WTC11 (cell line): ENCODE data around the gene ARHGAP21. TPM values are rescaled to one million over a fixed set of nuclear protein-coding genes. Genes with fewer than 3 reads are reported as not detected.
A peak's percentile ranks its signal among the peaks of the same experiment; 100 is the strongest.
"Not testable (repeated sequence)": the region's sequence is repeated elsewhere in the genome, so short reads cannot be mapped to it uniquely, and the experiment has no call there.

ENCODE experiments used
- ATAC-seq: fragments of 200-7000 bp; cut with Tn5 transposase; 2 replicates; pipeline ENCODE4 v1.10.0; 2021; ENCODE audit warnings: mild to moderate bottlenecking, moderate library complexity
- CTCF ChIA-PET: fragments of 300-600 bp; sonication (Branson Sonifier 250); formaldehyde crosslinking; loops from one replicate; lab custom pipeline; 2021; ENCODE audit warnings: antibody characterized with exemption; lab: Charles Lee
- POLR2A ChIA-PET: fragments of 350-600 bp; sonication (Branson Sonifier 250); formaldehyde crosslinking; loops from one replicate; lab custom pipeline; 2021; ENCODE audit warnings: antibody characterized with exemption; lab: Charles Lee
- DNase-seq: peaks from one replicate; pipeline ENCODE4 v3.0.0; 2021; ENCODE audit warnings: low spot score
- H3K27ac Mint-ChIP-seq: 2 replicates; pipeline ENCODE4 v1.8.0; 2021; ENCODE audit warnings: mixed read lengths
- H3K27me3 Mint-ChIP-seq: 2 replicates; pipeline ENCODE4 v1.8.0; 2021; ENCODE audit warnings: low read depth, mild to moderate bottlenecking, moderate library complexity, mixed read lengths
- H3K36me3 Mint-ChIP-seq: 2 replicates; pipeline ENCODE4 v1.8.0; 2021; ENCODE audit warnings: mixed read lengths
- H3K4me1 Mint-ChIP-seq: 2 replicates; pipeline ENCODE4 v1.8.0; 2022; ENCODE audit warnings: mixed read lengths
- H3K4me3 Mint-ChIP-seq: 2 replicates; pipeline ENCODE4 v1.8.0; 2021; ENCODE audit warnings: mild to moderate bottlenecking, moderate library complexity, mixed read lengths
- H3K9me3 Mint-ChIP-seq: 2 replicates; pipeline ENCODE4 v1.8.0; 2021; ENCODE audit warnings: mixed read lengths
- CREM ChIP-seq: sonication (generic); formaldehyde crosslinking; IDR thresholded peaks from 2 replicates; pipeline ENCODE4 v1.8.1; 2022; ENCODE audit warnings: mild to moderate bottlenecking, missing genetic modification reagents, moderate library complexity
- ELF4 ChIP-seq: sonication (generic); formaldehyde crosslinking; IDR thresholded peaks from 2 replicates; pipeline ENCODE4 v1.8.1; 2022; ENCODE audit warnings: low read depth, mild to moderate bottlenecking, moderate library complexity, missing genetic modification reagents
- EMX1 ChIP-seq: fragments of 250-450 bp; sonication (Bioruptor Pico); IDR thresholded peaks from 2 replicates; pipeline ENCODE4 v1.8.0; 2021; ENCODE audit warnings: mild to moderate bottlenecking
- ESRRA ChIP-seq: sonication (generic); formaldehyde crosslinking; IDR thresholded peaks from 2 replicates; pipeline ENCODE4 v1.8.1; 2022; ENCODE audit warnings: mild to moderate bottlenecking, missing genetic modification reagents, borderline replicate concordance
- ETV6 ChIP-seq: sonication (generic); formaldehyde crosslinking; IDR thresholded peaks from 2 replicates; pipeline ENCODE4 v1.8.1; 2022; ENCODE audit warnings: mild to moderate bottlenecking, missing genetic modification reagents
- FOXK1 ChIP-seq: sonication (generic); formaldehyde crosslinking; IDR thresholded peaks from 2 replicates; pipeline ENCODE4 v1.8.0; 2022; ENCODE audit warnings: mild to moderate bottlenecking, moderate library complexity, missing genetic modification reagents
- KAT7 ChIP-seq: sonication (generic); formaldehyde crosslinking; IDR thresholded peaks from 2 replicates; pipeline ENCODE4 v1.8.1; 2023; ENCODE audit warnings: missing genetic modification reagents, mild to moderate bottlenecking, borderline replicate concordance
- MYBL2 ChIP-seq: sonication (generic); formaldehyde crosslinking; IDR thresholded peaks from 2 replicates; pipeline ENCODE4 v1.8.1; 2023; ENCODE audit warnings: mild to moderate bottlenecking, moderate library complexity, missing genetic modification reagents
- NFATC4 ChIP-seq: fragments of 250-450 bp; sonication (Bioruptor Pico); IDR thresholded peaks from 2 replicates; pipeline ENCODE4 v1.9.0; 2021; ENCODE audit warnings: mild to moderate bottlenecking
- PRRX2 ChIP-seq: fragments of 250-450 bp; sonication (Bioruptor Pico); IDR thresholded peaks from 2 replicates; pipeline ENCODE4 v1.8.0; 2021; ENCODE audit warnings: mild to moderate bottlenecking
- TP53 ChIP-seq: sonication (generic); formaldehyde crosslinking; IDR thresholded peaks from 2 replicates; pipeline ENCODE4 v1.8.1; 2023; ENCODE audit warnings: mild to moderate bottlenecking, missing genetic modification reagents
- ZBTB21 ChIP-seq: sonication (generic); formaldehyde crosslinking; IDR thresholded peaks from 2 replicates; pipeline ENCODE4 v1.8.1; 2023; ENCODE audit warnings: mild to moderate bottlenecking, missing genetic modification reagents, borderline replicate concordance
- ZNF138 ChIP-seq: sonication (generic); formaldehyde crosslinking; conservative IDR thresholded peaks from 2 replicates; pipeline ENCODE4 v1.8.1; 2022; ENCODE audit warnings: mild to moderate bottlenecking, moderate library complexity, missing genetic modification reagents
- ZNF219 ChIP-seq: sonication (generic); formaldehyde crosslinking; IDR thresholded peaks from 2 replicates; pipeline ENCODE4 v1.8.0; 2023; ENCODE audit warnings: missing genetic modification reagents, mild to moderate bottlenecking, borderline replicate concordance
- ZNF232 ChIP-seq: sonication (generic); formaldehyde crosslinking; IDR thresholded peaks from 2 replicates; pipeline ENCODE4 v1.8.0; 2022; ENCODE audit warnings: mild to moderate bottlenecking, missing genetic modification reagents
- total RNA-seq: library from RNA; stranded (reverse); gene quantifications from 3 replicates; pipeline ENCODE4 v1.2.3, GENCODE V29; 2021
- TF ChIP-seq, protein P1 (sequence below): sonication (generic); formaldehyde crosslinking; IDR thresholded peaks from 2 replicates; pipeline ENCODE4 v1.8.0; 2022; ENCODE audit warnings: mild to moderate bottlenecking, missing genetic modification reagents
- TF ChIP-seq, protein P2 (sequence below): sonication (generic); formaldehyde crosslinking; IDR thresholded peaks from 2 replicates; pipeline ENCODE4 v1.8.1; 2022; ENCODE audit warnings: mild to moderate bottlenecking, moderate library complexity, missing genetic modification reagents
- TF ChIP-seq, protein P3 (sequence below): sonication (generic); formaldehyde crosslinking; IDR thresholded peaks from 2 replicates; pipeline ENCODE4 v1.8.0; 2022; ENCODE audit warnings: mild to moderate bottlenecking, missing genetic modification reagents
- TF ChIP-seq, protein P4 (sequence below): sonication (generic); formaldehyde crosslinking; conservative IDR thresholded peaks from 2 replicates; pipeline ENCODE4 v1.8.1; 2022; ENCODE audit warnings: mild to moderate bottlenecking, missing genetic modification reagents
- TF ChIP-seq, protein P5 (sequence below): sonication (generic); formaldehyde crosslinking; IDR thresholded peaks from 2 replicates; pipeline ENCODE4 v1.8.1; 2022; ENCODE audit warnings: missing genetic modification reagents, borderline replicate concordance
- TF ChIP-seq, protein P6 (sequence below): fragments of 250-450 bp; sonication (Bioruptor Pico); IDR thresholded peaks from 2 replicates; pipeline ENCODE4 v1.9.0; 2021; ENCODE audit warnings: mild to moderate bottlenecking, borderline replicate concordance

ARHGAP21 gene
- total RNA-seq, 1 experiment from 2014 or later, result 33.8 TPM

DNA sequence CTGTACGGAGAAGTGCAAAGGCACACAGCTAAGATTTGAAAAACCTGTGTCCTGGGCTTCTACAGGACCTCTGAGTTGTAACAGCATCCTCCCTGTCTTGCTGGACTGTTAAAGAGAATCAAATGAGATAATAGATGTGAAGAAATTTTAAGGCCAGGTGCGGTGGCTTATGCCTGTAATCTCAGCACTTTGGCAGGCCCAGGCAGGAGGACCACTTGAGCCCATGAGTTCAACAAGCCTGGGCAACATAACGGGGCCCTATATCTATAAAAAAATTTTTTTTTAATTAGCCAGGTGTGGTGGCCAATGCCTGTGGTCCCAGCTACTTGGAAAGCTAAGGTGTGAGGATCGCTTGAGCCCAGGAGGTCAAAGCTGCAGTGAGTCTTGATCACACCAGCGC, 2.9 kb upstream of the ARHGAP21 start:
- ChIA-PET CTCF (interaction anchor here (1.9 kb wide), 1 partner anchor 500 kb away, joined by 4 read pairs; no protein-coding TSS in a partner anchor), POLR2A (no interaction called here)
- H3K4me3 Mint-ChIP-seq, result no peak overlapping the region
- ATAC-seq (no peak), DNase-seq (no peak)
- no peaks in the 10 kb centered on the region for H3K36me3 Mint-ChIP-seq
- no peak overlapping the region for H3K27ac Mint-ChIP-seq
- H3K27me3 Mint-ChIP-seq, result peaks cover 20% of the 10 kb centered on the region
- TF ChIP-seq ZBTB21 (CRISPR knock-in tag) (no peak), ZNF232 (no peak), PRRX2 (no peak), KAT7 (CRISPR knock-in tag) (no peak), ESRRA (CRISPR knock-in tag) (no peak)
- TF ChIP-seq, protein P1, sequence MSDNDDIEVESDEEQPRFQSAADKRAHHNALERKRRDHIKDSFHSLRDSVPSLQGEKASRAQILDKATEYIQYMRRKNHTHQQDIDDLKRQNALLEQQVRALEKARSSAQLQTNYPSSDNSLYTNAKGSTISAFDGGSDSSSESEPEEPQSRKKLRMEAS (CRISPR knock-in tag), result no peak
- TF ChIP-seq, protein P2, sequence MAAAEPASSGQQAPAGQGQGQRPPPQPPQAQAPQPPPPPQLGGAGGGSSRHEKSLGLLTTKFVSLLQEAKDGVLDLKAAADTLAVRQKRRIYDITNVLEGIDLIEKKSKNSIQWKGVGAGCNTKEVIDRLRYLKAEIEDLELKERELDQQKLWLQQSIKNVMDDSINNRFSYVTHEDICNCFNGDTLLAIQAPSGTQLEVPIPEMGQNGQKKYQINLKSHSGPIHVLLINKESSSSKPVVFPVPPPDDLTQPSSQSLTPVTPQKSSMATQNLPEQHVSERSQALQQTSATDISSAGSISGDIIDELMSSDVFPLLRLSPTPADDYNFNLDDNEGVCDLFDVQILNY (CRISPR knock-in tag), result no peak
- TF ChIP-seq, all 79 proteins: peak for 0
- H3K4me1 Mint-ChIP-seq, result peaks cover 17% of the 10 kb centered on the region
- no peaks in the 10 kb centered on the region for H3K9me3 Mint-ChIP-seq

DNA sequence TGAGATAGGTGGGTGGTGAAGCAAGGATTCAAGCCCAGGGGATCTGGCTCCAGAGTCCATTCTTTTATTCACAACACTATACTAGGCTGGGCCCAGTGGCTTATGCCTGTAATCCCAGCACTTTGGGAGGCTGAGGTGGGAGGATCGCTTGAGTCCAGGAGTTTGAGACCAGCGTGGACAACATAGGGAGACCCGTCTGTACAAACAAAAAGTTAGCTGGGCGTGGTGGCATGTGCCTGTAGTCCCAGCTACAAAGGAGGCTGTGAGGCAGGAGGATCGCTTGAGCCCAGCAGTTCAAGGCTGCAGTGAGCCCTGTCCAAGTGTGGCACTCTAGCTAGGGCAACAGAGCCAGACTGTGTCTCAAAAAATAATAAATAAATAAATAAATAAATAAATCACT, 2.3 kb upstream of the ARHGAP21 start:
- H3K4me3 Mint-ChIP-seq, result not testable (repeated sequence)

DNA sequence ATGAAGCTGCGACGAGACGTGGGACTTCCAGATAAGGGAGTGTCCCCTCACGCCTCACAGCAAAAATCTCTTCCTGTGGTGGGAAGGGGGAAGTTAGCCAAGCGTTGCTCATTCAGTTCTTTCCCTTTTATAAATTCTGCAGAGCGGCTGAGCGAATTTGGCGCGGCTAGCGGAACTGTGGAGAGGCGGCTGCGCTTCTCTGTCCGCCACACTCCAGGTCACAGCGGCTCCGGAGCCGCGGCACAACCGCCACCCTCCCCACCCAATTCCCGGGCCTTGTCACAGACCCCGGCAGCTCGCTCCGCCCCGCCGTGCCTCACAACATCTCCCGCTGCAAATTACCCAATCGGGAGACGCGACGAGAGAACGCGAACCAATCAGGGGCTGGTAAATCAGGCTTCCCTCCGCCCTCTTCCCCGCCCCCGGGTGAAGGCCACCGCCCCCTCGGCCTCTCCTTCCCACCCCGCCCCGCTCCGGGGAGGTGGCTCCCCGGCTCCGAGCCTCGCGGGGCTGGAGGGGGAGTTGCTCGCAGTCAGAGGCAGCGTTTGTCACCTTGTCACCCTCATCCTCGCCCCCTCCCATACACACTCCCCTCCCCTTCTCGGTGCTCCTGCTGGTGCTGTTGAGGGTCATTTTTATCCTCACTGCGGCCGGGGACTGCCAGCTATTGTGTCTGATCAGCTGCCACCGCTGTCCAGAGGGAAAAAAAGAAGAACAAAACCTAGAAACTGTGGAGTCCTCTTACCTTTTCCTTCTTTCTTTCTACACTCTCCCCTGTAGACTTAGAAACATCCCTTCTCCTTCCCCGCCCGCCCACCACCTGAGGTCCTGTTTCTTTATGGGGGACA, 918 bp upstream of the ARHGAP21 start:
- Mint-ChIP-seq H3K9me3 (no peaks in the 10 kb centered on the region), H3K36me3 (no peaks in the 10 kb centered on the region), H3K27ac (peak overlapping the region; percentile 60), H3K27me3 (peaks cover 38% of the 10 kb centered on the region), H3K4me3 (peak overlapping the region; percentile 88), H3K4me1 (peaks cover 35% of the 10 kb centered on the region)
- DNase-seq (peak; percentile 97), ATAC-seq (peak; percentile 80)
- ChIA-PET CTCF (interaction anchor here (0.7 to 1.9 kb wide), 3 partner anchors 172 to 502 kb away, joined by 3 to 4 read pairs (median 4); no protein-coding TSS in a partner anchor), POLR2A (interaction anchor here (0.6 to 2.2 kb wide), 2 partner anchors 38 to 227 kb away, joined by 3 to 12 read pairs; no protein-coding TSS in a partner anchor)
- TF ChIP-seq ZNF138 (CRISPR knock-in tag) (no peak), EMX1 (no peak), ZNF232 (0 out of 2 replicates have a peak, but pooled peaks have one; percentile 32), ETV6 (CRISPR knock-in tag) (no peak), ELF4 (CRISPR knock-in tag) (no peak), ZBTB21 (CRISPR knock-in tag) (no peak), NFATC4 (no peak), FOXK1 (no peak), ZNF219 (CRISPR knock-in tag) (no peak), MYBL2 (CRISPR knock-in tag) (0 out of 2 replicates have a peak, but pooled peaks have one; percentile 36), KAT7 (CRISPR knock-in tag) (no peak), PRRX2 (no peak), CREM (no peak), TP53 (no peak)
- TF ChIP-seq, protein P3, sequence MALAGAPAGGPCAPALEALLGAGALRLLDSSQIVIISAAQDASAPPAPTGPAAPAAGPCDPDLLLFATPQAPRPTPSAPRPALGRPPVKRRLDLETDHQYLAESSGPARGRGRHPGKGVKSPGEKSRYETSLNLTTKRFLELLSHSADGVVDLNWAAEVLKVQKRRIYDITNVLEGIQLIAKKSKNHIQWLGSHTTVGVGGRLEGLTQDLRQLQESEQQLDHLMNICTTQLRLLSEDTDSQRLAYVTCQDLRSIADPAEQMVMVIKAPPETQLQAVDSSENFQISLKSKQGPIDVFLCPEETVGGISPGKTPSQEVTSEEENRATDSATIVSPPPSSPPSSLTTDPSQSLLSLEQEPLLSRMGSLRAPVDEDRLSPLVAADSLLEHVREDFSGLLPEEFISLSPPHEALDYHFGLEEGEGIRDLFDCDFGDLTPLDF (CRISPR knock-in tag), result no peak
- TF ChIP-seq, protein P4, sequence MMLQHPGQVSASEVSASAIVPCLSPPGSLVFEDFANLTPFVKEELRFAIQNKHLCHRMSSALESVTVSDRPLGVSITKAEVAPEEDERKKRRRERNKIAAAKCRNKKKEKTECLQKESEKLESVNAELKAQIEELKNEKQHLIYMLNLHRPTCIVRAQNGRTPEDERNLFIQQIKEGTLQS, result no peak
- TF ChIP-seq, protein P5, sequence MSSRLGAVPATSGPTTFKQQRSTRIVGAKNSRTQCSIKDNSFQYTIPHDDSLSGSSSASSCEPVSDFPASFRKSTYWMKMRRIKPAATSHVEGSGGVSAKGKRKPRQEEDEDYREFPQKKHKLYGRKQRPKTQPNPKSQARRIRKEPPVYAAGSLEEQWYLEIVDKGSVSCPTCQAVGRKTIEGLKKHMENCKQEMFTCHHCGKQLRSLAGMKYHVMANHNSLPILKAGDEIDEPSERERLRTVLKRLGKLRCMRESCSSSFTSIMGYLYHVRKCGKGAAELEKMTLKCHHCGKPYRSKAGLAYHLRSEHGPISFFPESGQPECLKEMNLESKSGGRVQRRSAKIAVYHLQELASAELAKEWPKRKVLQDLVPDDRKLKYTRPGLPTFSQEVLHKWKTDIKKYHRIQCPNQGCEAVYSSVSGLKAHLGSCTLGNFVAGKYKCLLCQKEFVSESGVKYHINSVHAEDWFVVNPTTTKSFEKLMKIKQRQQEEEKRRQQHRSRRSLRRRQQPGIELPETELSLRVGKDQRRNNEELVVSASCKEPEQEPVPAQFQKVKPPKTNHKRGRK (CRISPR knock-in tag), result no peak
- TF ChIP-seq, protein P6, sequence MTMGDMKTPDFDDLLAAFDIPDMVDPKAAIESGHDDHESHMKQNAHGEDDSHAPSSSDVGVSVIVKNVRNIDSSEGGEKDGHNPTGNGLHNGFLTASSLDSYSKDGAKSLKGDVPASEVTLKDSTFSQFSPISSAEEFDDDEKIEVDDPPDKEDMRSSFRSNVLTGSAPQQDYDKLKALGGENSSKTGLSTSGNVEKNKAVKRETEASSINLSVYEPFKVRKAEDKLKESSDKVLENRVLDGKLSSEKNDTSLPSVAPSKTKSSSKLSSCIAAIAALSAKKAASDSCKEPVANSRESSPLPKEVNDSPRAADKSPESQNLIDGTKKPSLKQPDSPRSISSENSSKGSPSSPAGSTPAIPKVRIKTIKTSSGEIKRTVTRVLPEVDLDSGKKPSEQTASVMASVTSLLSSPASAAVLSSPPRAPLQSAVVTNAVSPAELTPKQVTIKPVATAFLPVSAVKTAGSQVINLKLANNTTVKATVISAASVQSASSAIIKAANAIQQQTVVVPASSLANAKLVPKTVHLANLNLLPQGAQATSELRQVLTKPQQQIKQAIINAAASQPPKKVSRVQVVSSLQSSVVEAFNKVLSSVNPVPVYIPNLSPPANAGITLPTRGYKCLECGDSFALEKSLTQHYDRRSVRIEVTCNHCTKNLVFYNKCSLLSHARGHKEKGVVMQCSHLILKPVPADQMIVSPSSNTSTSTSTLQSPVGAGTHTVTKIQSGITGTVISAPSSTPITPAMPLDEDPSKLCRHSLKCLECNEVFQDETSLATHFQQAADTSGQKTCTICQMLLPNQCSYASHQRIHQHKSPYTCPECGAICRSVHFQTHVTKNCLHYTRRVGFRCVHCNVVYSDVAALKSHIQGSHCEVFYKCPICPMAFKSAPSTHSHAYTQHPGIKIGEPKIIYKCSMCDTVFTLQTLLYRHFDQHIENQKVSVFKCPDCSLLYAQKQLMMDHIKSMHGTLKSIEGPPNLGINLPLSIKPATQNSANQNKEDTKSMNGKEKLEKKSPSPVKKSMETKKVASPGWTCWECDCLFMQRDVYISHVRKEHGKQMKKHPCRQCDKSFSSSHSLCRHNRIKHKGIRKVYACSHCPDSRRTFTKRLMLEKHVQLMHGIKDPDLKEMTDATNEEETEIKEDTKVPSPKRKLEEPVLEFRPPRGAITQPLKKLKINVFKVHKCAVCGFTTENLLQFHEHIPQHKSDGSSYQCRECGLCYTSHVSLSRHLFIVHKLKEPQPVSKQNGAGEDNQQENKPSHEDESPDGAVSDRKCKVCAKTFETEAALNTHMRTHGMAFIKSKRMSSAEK, result no peak

More for the DNA sequence above, 2.3 kb upstream of the ARHGAP21 start:
- ATAC-seq, H3K9me3 Mint-ChIP-seq, POLR2A ChIA-PET, H3K36me3 Mint-ChIP-seq, H3K27ac Mint-ChIP-seq, DNase-seq: not testable (repeated sequence)
- peaks cover 25% of the 10 kb centered on the region for H3K27me3 Mint-ChIP-seq
- peaks cover 20% of the 10 kb centered on the region for H3K4me1 Mint-ChIP-seq
- CTCF ChIA-PET, result interaction anchor here (1.9 kb wide), 1 partner anchor 501 kb away, joined by 4 read pairs; no protein-coding TSS in a partner anchor
